ENCODE results near the gene PTPRT.
"Not testable (repeated sequence)": the region's sequence is repeated elsewhere in the genome, so short reads cannot be mapped to it uniquely, and the experiment has no call there.

PTPRT gene

GRCh38 chr20:42900764-42901163 is 288.9 kb downstream of the PTPRT start:
- DNase-seq: not testable (repeated sequence)

GRCh38 chr20:42895020-42895419 is 294.7 kb downstream of the PTPRT start:
- DNase-seq: no peak

- no peak for DNase-seq
Measured at GRCh38 chr20:42894483-42894882, 295.2 kb downstream of the PTPRT start.

- no peak for DNase-seq
Measured at GRCh38 chr20:42889517-42889916, 300.2 kb downstream of the PTPRT start.

GRCh38 chr20:42887281-42887680 is 302.4 kb downstream of the PTPRT start:
- DNase-seq: no peak

DNA sequence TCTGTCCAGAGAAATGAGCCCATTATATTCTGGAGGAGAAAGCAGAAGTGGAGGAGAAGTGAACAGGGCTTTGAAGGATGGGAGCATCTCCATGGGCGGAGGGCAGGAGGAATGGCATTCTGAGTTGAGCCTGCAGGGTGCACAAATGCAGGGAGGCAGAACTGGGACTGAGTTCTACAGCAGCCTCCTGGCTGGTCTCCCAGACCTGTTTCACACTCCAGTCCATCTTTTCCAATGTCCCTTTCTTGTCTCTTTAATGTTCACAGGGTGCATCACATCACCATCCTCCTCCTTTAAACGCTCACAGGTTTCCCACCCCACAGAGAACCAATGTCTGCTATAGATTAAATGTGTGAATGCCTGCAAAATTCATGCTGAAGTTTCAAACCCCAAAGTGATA is 302.9 kb downstream of the PTPRT start:
- no peak for DNase-seq

GRCh38 chr20:42886046-42886445 is 303.7 kb downstream of the PTPRT start:
- no peak for DNase-seq

DNA sequence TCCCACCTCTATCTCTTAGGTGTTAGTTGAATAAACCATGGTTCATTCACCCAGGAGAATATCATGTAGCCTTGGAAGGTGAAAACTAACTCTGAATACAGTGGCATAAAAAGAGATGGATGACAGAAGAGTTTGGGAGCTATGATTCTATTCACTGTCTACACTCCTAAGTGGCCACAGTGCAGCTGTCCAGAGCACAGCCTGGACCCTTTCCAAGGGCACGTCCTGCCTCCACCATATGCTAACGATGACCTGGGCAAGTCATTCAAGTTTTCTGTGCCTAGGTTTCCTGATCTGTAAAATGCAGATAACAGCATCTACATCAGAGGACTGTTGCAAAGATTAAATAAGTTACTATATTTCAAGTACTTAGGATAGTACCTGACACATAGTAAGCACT is 314.1 kb downstream of the PTPRT start:
- no peak for DNase-seq

GRCh38 chr20:42873259-42873658 is 316.4 kb downstream of the PTPRT start:
- DNase-seq: no peak

GRCh38 chr20:42864116-42864515 is 325.6 kb downstream of the PTPRT start:
- no peak for DNase-seq

GRCh38 chr20:42862446-42862845 is 327.3 kb downstream of the PTPRT start:
- DNase-seq: no peak

DNA sequence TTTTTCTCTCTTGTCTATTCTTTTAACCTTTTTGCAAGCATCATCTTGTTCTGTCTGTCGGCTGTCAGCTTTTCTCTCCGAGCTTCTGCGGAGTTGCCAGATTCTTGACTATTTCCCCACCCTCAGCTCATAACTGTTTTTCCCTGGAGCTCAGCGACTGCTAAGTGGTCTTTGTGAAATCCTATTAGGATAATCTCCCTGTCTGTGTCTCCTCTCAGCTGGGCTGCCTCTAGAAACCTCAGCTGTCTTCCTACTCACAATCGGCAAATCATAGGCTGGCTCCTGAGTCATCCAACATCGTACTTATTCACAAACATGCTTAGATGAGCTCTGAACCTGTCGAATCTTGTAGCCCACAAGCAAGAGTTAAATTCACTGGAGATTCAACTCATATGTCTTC is 332.3 kb downstream of the PTPRT start:
- no peak for DNase-seq

DNA sequence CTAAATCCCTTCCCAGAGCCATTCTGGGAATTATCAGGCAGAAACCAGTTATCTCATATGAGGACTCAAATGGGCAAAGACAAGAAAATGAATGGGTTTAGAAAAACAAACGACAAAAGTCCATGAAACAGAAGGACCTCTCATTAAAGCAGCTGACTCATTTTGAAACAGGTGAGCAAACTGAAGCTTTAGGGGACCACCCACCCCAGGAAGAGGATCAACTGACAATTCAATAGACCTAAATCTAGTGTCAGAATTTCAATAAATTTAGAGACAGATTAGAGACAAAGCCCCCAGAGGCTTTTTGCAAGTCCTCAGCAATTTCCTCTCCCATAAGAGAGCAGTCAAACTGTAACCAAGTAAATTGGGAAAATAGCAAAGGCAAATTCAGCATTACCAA is 333.8 kb downstream of the PTPRT start:
- no peak for DNase-seq

DNA sequence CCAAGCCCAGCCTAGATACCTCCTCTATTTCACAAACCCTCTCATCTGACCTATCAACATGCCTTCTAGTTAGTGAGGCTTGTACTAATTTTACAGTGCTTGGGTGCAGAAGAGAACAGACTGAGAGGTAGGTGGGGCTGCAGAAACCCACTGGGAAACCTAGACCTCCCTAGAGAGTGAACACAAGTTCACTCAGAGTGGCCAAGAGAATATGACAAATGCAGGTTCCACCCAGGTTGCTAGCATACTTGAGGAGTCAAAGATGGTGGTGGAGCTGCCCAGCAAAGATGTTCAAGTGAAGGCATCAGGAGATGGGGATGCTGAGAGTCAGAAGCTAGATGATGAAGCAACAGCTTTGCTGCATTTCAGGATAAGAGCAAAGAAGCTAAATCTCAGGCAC is 337.0 kb downstream of the PTPRT start:
- no peak for DNase-seq

DNA sequence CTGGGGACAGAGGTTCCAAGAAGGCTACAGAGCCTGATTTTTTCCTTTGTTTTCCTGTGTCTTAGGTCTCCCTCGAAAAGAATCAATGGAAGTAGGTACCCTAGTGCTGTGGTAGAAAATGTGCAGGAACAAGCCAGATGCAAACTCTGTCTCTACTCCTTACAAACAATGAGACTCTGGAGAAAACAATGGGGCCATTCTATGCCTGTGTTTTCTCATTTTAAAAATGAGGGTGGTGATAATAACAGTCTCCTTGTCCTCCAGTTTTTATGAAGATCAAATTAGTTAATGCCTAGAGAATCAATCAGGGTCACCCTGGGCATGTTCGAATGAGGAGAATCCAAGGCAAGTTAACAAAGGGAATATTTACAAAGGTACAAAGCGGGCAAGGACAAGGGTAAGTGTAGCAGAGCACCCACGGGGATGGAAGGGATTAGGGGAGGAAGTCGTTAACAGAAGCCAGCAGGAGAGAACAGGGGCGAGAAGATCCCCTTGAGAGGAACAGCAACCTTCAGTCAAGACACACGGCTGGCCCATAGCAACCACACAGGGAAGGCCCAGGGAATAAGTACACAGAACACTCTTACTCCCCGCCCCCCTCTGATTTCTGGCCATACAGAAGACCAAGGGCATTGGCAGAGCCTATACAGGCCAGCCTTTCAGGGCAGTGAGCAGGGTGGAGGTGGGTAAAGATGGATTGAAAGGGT is 342.8 kb downstream of the PTPRT start:
- no peak for DNase-seq

GRCh38 chr20:42844751-42845150 is 345.0 kb downstream of the PTPRT start:
- DNase-seq: no peak

- no peak for DNase-seq
Measured at GRCh38 chr20:42837456-42837855, 352.2 kb downstream of the PTPRT start.

- peak; percentile 80 for DNase-seq
Measured at GRCh38 chr20:42836339-42836738, 353.4 kb downstream of the PTPRT start.

- DNase-seq: no peak
Measured at GRCh38 chr20:42807876-42808275, 381.8 kb downstream of the PTPRT start.

- DNase-seq: peak; percentile 49
Measured at GRCh38 chr20:42795111-42795695, 394.5 kb downstream of the PTPRT start.

DNA sequence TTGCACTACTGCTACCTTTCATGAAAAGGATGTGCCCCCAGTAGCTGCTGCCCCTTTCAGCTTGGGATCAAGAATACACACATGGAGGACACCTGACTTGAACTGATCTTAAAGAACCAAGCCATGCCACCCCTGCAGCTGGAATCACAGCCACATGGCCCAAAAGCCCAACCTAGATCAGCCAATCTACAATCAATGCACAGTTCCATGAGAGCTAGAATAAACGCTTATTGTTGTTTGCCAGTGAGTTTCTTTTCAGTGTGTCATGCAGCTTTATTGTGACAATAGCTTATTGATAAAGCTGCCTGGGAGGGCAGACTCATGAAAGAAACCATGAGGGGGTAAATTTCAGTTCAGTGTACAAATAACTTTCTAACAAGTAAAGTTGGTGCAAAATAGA is 397.7 kb downstream of the PTPRT start:
- DNase-seq: no peak

DNA sequence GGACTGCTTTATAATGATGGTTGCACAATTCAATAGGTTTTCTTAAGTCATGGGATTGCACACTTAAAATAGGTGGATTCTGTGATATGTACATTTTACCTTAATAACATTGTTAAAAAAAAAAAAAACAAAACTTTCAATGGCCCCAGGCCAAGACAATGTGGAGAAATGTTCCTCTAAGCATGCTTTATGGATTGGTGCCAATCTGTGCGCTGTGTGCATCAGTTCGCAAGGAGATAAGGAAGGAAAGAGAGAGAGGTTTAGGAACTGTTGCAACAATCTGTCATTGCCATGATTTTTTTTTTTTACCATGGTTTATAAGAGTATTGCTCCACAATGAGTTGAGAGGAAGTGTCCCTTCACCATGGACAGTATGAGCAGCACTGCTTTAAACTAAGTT is 399.6 kb downstream of the PTPRT start:
- DNase-seq: no peak

DNA sequence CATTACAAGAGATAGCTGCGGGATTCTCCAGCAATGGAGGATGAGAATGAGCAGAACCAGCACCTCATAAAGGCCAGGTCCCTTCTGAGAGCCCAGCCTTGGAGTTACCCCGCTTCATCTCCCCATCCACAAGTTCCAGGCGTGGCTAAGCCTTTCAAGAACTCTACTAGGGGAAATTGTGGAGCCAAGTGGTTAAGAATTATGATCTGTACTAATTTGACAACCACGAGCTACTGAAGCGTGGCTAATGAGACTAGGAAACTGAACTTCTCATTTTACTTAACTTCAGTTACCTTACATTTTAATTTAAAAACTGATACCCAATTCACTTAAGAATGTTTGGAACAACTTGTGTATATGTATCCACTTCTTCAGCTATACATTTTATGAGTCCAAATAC is 401.0 kb downstream of the PTPRT start:
- no peak for DNase-seq

- DNase-seq: no peak
Measured at GRCh38 chr20:42785041-42785440, 404.7 kb downstream of the PTPRT start.

DNA sequence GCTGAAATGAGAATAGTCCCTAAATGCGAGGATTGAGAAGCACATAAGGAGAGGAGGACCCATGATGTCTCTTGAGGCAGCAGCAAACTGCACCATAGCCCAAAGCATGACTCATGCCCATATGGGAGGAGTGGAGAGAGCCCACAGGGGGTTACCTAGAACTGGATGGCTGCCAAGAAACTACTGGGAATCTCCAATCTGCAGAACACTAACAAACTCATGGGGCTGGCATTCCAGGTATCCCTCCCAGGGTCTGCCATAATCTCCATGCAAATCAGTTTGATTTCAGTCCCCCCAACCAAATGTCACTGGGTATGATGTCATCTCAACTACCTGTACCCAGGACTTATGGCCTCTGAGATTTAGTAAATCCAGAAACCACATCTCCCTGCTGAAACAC is 410.5 kb downstream of the PTPRT start:
- DNase-seq: no peak
